ENCODE results near the gene AHNAK. TPM values are rescaled to one million over a fixed set of nuclear protein-coding genes. Genes with fewer than 3 reads are reported as not detected.

AHNAK gene
- total RNA-seq, 2 experiments from 2014 or later: 0.21 to 0.28 TPM

- Histone ChIP-seq H3K4me2 (ENCODE audit: low read length) (no peak overlapping the region), H3K27ac (ENCODE audit: low read depth, low read length, poor library complexity, severe bottlenecking) (no peak overlapping the region), H3K36me3 (ENCODE audit: insufficient read depth, low read length) (no peaks in the 10 kb centered on the region), H4K20me1 (ENCODE audit: insufficient read depth, low read length) (no peaks in the 10 kb centered on the region), H3K4me3 (ENCODE audit: low read depth, low read length, poor library complexity, severe bottlenecking) (no peak overlapping the region), H3K4me1 (ENCODE audit: insufficient read depth, low read length, poor library complexity, severe bottlenecking) (no peaks in the 10 kb centered on the region), H2AFZ (ENCODE audit: low read length) (no peak overlapping the region), H3K79me2 (ENCODE audit: insufficient read depth, low read depth, low read length) (no peaks in the 10 kb centered on the region), H3K9me3 (ENCODE audit: low read length) (no peaks in the 10 kb centered on the region), H3K9me2 (ENCODE audit: insufficient read depth, low read length) (no peaks in the 10 kb centered on the region)
- TF ChIP-seq CTCF (conservative IDR thresholded peaks at IDR 0.05; ENCODE audit: low read length) (no peak), EZH2phosphoT487 (IDR thresholded peaks at IDR 0.05; ENCODE audit: borderline replicate concordance, low read depth, low read length) (no peak)
- CTCF ChIA-PET (ENCODE audit: unreplicated experiment): no interaction called here
- POLR2A ChIA-PET: no interaction called here
- BruUV-seq (replicated peaks): no TSS peak
- intact Hi-C loops (cut with micrococcal nuclease; ENCODE audit: unreplicated experiment): no loop called here
- no peak for DNase-seq (ENCODE audit: low spot score)
These were observed 145.8 kb downstream of the AHNAK start for GRCh38 chr11:62400760-62401159.

GRCh38 chr11:62400281-62400680 lies 146.3 kb downstream of the AHNAK start:
- TF ChIP-seq EZH2phosphoT487 (IDR thresholded peaks at IDR 0.05; ENCODE audit: borderline replicate concordance, low read depth, low read length) (no peak), CTCF (conservative IDR thresholded peaks at IDR 0.05; ENCODE audit: low read length) (no peak)
- Histone ChIP-seq H3K4me3 (ENCODE audit: low read depth, low read length, poor library complexity, severe bottlenecking) (no peak overlapping the region), H2AFZ (ENCODE audit: low read length) (no peak overlapping the region), H3K27ac (ENCODE audit: low read depth, low read length, poor library complexity, severe bottlenecking) (no peak overlapping the region), H3K9me3 (ENCODE audit: low read length) (no peaks in the 10 kb centered on the region), H3K9me2 (ENCODE audit: insufficient read depth, low read length) (no peaks in the 10 kb centered on the region), H4K20me1 (ENCODE audit: insufficient read depth, low read length) (no peaks in the 10 kb centered on the region), H3K4me1 (ENCODE audit: insufficient read depth, low read length, poor library complexity, severe bottlenecking) (no peaks in the 10 kb centered on the region), H3K36me3 (ENCODE audit: insufficient read depth, low read length) (no peaks in the 10 kb centered on the region), H3K79me2 (ENCODE audit: insufficient read depth, low read depth, low read length) (no peaks in the 10 kb centered on the region), H3K4me2 (ENCODE audit: low read length) (no peak overlapping the region)
- no TSS peak for BruUV-seq (replicated peaks)
- ChIA-PET POLR2A (no interaction called here), CTCF (ENCODE audit: unreplicated experiment) (no interaction called here)
- no peak for DNase-seq (ENCODE audit: low spot score)
- intact Hi-C loops (cut with micrococcal nuclease; ENCODE audit: unreplicated experiment): no loop called here

- H3K36me3 ChIP-seq (ENCODE audit: insufficient read depth, low read length): no peaks in the 10 kb centered on the region
- TF ChIP-seq CTCF (conservative IDR thresholded peaks at IDR 0.05; ENCODE audit: low read length) (no peak), EZH2phosphoT487 (IDR thresholded peaks at IDR 0.05; ENCODE audit: borderline replicate concordance, low read depth, low read length) (no peak)
- H2AFZ ChIP-seq (ENCODE audit: low read length): no peak overlapping the region
- H3K9me2 ChIP-seq (ENCODE audit: insufficient read depth, low read length): no peaks in the 10 kb centered on the region
- ChIA-PET CTCF (ENCODE audit: unreplicated experiment) (no interaction called here), POLR2A (no interaction called here)
- DNase-seq (ENCODE audit: low spot score): no peak
- intact Hi-C loops (cut with micrococcal nuclease; ENCODE audit: unreplicated experiment): no loop called here
- no peaks in the 10 kb centered on the region for H3K79me2 ChIP-seq (ENCODE audit: insufficient read depth, low read depth, low read length)
- no peak overlapping the region for H3K4me3 ChIP-seq (ENCODE audit: low read depth, low read length, poor library complexity, severe bottlenecking)
- H4K20me1 ChIP-seq (ENCODE audit: insufficient read depth, low read length): no peaks in the 10 kb centered on the region
- no peak overlapping the region for H3K27ac ChIP-seq (ENCODE audit: low read depth, low read length, poor library complexity, severe bottlenecking)
- no peak overlapping the region for H3K4me2 ChIP-seq (ENCODE audit: low read length)
- BruUV-seq (replicated peaks): no TSS peak
- H3K9me3 ChIP-seq (ENCODE audit: low read length): no peaks in the 10 kb centered on the region
- no peaks in the 10 kb centered on the region for H3K4me1 ChIP-seq (ENCODE audit: insufficient read depth, low read length, poor library complexity, severe bottlenecking)
These were observed 146.7 kb downstream of the AHNAK start for GRCh38 chr11:62399878-62400266.

Data from OCI-LY7 (cell line).